Measurements from ENCODE around the gene IFNAR1.

GRCh38 chr21:33293811-33294216 lies 31.0 kb upstream of the IFNAR1 start:
- TF ChIP-seq CTCF (conservative IDR thresholded peaks at IDR 0.05; ENCODE audit: low read depth in 2 of 2) (no peak), REST (IDR thresholded peaks at IDR 0.05; ENCODE audit: unreplicated experiment) (no peak), POLR2AphosphoS5 (IDR thresholded peaks at IDR 0.05; ENCODE audit: low read depth) (no peak), EZH2 (IDR thresholded peaks at IDR 0.05; ENCODE audit: low read depth, unreplicated experiment) (no peak), CREB1 (CRISPR knock-in tag; IDR thresholded peaks at IDR 0.05; ENCODE audit: low read depth) (no peak), EZH2phosphoT487 (IDR thresholded peaks at IDR 0.05; ENCODE audit: unreplicated experiment) (no peak)
